GM12878 (cell line): Measurements from ENCODE around the gene LARP6.

Experiments
- CREM ChIP-seq: IDR thresholded peaks from 2 replicates; pipeline ENCODE4 v1.6.1; 2014; ENCODE audit warnings: antibody characterized with exemption, low read depth
- JUND ChIP-seq: IDR thresholded peaks from 2 replicates; pipeline ENCODE4 v1.6.1; 2012; ENCODE audit warnings: low read depth, mild to moderate bottlenecking, low read length, improper control_type of control experiment, moderate library complexity
- MYC ChIP-seq: IDR thresholded peaks from 2 replicates; pipeline ENCODE4 v1.6.1; 2011; ENCODE audit warnings: mild to moderate bottlenecking, low read length, moderate library complexity, inconsistent platforms; ENCODE audit not compliant: insufficient read depth, insufficient replicate concordance, insufficient read length, severe bottlenecking
- NBN ChIP-seq: fragments of 450-650 bp; IDR thresholded peaks from 2 replicates; pipeline ENCODE4 v1.6.1; 2016
- PAX5 ChIP-seq: IDR thresholded peaks from 2 replicates; pipeline ENCODE4 v1.6.1; 2011; ENCODE audit warnings: low read depth, low read length, borderline replicate concordance
- PML ChIP-seq: IDR thresholded peaks from 2 replicates; pipeline ENCODE4 v1.6.1; 2012; ENCODE audit warnings: low read length, inconsistent platforms
- POLR2A ChIP-seq: IDR thresholded peaks from 2 replicates; pipeline ENCODE4 v1.6.1; 2011; ENCODE audit warnings: low read depth, mild to moderate bottlenecking, low read length
- YY1 ChIP-seq: IDR thresholded peaks from 2 replicates; pipeline ENCODE4 v1.6.1; 2011; ENCODE audit warnings: low read depth, mild to moderate bottlenecking, low read length
- ZSCAN29 ChIP-seq: fragments of 450-650 bp; IDR thresholded peaks from 2 replicates; pipeline ENCODE4 v1.6.1; 2017; ENCODE audit warnings: mild to moderate bottlenecking, moderate library complexity
- TF ChIP-seq, protein P1 (sequence below), 3 experiments: IDR thresholded peaks in 2 of 3; conservative IDR thresholded peaks in 1 of 3; 2 replicates each; pipeline ENCODE4 v1.5.1; 2011; ENCODE audit warnings: low read depth in 3 of 3, low read length in 3 of 3, mild to moderate bottlenecking in 3 of 3, control low read depth in 2 of 3, moderate library complexity in 2 of 3, inconsistent platforms in 1 of 3, mixed read lengths in 1 of 3; ENCODE audit not compliant: control insufficient read depth in 2 of 3, insufficient read depth in 1 of 3; ENCODE audit errors: extremely low read depth in 1 of 3
- TF ChIP-seq, protein P2 (sequence below): IDR thresholded peaks from 2 replicates; pipeline ENCODE4 v1.6.1; 2012; ENCODE audit warnings: low read length, inconsistent platforms
- TF ChIP-seq, protein P3 (sequence below): IDR thresholded peaks from 2 replicates; pipeline ENCODE4 v1.6.1; 2011; ENCODE audit warnings: borderline replicate concordance, low read depth, mild to moderate bottlenecking, moderate library complexity, mixed read lengths, low read length; ENCODE audit not compliant: insufficient read depth; ENCODE audit errors: extremely low read length
- TF ChIP-seq, protein P4 (sequence below): fragments of 450-650 bp; IDR thresholded peaks from 2 replicates; pipeline ENCODE4 v1.6.1; 2018; ENCODE audit warnings: borderline replicate concordance, mild to moderate bottlenecking; ENCODE audit not compliant: partially characterized antibody

DNA sequence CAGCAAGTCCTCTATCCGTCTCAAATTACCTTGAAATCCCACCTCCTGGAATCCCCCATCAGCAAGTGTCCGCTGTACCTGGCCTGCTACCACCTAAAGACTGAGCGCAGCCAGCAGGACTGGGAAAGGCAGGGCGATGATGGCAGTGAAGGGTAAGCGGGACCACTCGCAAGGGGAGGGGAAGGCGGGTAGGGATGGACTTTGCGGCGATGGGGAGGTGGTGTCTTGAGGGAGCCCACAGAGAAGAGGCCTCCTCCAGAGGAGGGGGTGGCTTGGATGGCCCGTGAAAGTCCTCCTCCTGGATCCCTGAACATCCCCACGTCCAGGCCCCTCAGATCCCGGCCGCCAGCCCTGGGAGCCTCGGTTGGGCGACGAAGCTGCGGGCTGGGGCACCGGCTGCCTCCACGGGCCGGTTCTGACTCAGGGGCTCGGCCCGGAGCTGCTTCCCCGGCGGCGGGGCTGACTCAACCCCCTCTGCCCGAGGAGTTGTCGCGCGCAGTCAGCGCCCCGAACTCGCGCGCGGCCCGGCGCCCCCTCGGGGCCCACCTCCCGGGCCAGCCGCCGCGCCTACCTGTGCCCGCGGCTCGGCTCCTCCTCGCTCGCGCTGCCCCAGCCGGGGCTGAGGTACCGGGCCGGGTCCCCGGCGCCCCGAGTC lies 512 bp downstream of the LARP6 start:
- TF ChIP-seq NBN, result no peak
- TF ChIP-seq, protein P1, sequence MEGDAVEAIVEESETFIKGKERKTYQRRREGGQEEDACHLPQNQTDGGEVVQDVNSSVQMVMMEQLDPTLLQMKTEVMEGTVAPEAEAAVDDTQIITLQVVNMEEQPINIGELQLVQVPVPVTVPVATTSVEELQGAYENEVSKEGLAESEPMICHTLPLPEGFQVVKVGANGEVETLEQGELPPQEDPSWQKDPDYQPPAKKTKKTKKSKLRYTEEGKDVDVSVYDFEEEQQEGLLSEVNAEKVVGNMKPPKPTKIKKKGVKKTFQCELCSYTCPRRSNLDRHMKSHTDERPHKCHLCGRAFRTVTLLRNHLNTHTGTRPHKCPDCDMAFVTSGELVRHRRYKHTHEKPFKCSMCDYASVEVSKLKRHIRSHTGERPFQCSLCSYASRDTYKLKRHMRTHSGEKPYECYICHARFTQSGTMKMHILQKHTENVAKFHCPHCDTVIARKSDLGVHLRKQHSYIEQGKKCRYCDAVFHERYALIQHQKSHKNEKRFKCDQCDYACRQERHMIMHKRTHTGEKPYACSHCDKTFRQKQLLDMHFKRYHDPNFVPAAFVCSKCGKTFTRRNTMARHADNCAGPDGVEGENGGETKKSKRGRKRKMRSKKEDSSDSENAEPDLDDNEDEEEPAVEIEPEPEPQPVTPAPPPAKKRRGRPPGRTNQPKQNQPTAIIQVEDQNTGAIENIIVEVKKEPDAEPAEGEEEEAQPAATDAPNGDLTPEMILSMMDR (IDR thresholded peaks at IDR 0.05 in 2 of 3, conservative IDR thresholded peaks at IDR 0.05 in 1 of 3; ENCODE audit: control insufficient read depth in 2 of 3, extremely low read depth in 1 of 3, insufficient read depth in 1 of 3, low read depth in 3 of 3, low read length in 3 of 3), result no peak
- no peak for TF ChIP-seq ZSCAN29
- TF ChIP-seq, protein P2, sequence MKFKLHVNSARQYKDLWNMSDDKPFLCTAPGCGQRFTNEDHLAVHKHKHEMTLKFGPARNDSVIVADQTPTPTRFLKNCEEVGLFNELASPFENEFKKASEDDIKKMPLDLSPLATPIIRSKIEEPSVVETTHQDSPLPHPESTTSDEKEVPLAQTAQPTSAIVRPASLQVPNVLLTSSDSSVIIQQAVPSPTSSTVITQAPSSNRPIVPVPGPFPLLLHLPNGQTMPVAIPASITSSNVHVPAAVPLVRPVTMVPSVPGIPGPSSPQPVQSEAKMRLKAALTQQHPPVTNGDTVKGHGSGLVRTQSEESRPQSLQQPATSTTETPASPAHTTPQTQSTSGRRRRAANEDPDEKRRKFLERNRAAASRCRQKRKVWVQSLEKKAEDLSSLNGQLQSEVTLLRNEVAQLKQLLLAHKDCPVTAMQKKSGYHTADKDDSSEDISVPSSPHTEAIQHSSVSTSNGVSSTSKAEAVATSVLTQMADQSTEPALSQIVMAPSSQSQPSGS, result no peak
- TF ChIP-seq POLR2A, result no peak
- TF ChIP-seq, protein P3, sequence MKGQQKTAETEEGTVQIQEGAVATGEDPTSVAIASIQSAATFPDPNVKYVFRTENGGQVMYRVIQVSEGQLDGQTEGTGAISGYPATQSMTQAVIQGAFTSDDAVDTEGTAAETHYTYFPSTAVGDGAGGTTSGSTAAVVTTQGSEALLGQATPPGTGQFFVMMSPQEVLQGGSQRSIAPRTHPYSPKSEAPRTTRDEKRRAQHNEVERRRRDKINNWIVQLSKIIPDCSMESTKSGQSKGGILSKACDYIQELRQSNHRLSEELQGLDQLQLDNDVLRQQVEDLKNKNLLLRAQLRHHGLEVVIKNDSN, result no peak
- TF ChIP-seq YY1, result no peak
- TF ChIP-seq, protein P4, sequence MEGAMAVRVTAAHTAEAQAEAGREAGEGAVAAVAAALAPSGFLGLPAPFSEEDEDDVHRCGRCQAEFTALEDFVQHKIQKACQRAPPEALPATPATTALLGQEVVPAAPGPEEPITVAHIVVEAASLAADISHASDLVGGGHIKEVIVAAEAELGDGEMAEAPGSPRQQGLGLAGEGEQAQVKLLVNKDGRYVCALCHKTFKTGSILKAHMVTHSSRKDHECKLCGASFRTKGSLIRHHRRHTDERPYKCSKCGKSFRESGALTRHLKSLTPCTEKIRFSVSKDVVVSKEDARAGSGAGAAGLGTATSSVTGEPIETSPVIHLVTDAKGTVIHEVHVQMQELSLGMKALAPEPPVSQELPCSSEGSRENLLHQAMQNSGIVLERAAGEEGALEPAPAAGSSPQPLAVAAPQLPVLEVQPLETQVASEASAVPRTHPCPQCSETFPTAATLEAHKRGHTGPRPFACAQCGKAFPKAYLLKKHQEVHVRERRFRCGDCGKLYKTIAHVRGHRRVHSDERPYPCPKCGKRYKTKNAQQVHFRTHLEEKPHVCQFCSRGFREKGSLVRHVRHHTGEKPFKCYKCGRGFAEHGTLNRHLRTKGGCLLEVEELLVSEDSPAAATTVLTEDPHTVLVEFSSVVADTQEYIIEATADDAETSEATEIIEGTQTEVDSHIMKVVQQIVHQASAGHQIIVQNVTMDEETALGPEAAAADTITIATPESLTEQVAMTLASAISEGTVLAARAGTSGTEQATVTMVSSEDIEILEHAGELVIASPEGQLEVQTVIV, result no peak
- no peak for TF ChIP-seq JUND
- no peak for TF ChIP-seq MYC
- no peak for TF ChIP-seq CREM
- no peak for TF ChIP-seq PML
- no peak for TF ChIP-seq PAX5
